MM.1S (cell line): ENCODE data around the gene TMC2.

Source experiments
- DNase-seq: peaks from one replicate; pipeline ENCODE4 v3.0.0-alpha.2; 2015
- H2AFZ ChIP-seq: fragments of 300-600 bp; sonication (generic); 2 replicates; pipeline ENCODE4 v1.6.0; 2016; ENCODE audit warnings: antibody characterized with exemption, low read length
- H3F3A ChIP-seq: fragments of 300-600 bp; sonication (generic); 2 replicates; pipeline ENCODE4 v1.6.1; 2016; ENCODE audit warnings: mild to moderate bottlenecking, antibody characterized with exemption, low read length, moderate library complexity, mixed read lengths; ENCODE audit not compliant: insufficient read depth
- H3K27ac ChIP-seq: fragments of 300-600 bp; sonication (generic); 2 replicates; pipeline ENCODE4 v1.5.1; 2016; ENCODE audit warnings: mild to moderate bottlenecking, low read length
- H3K27me3 ChIP-seq: fragments of 300-600 bp; sonication (generic); replicated peaks from 2 replicates; pipeline ENCODE4 v1.6.0; 2016; ENCODE audit warnings: low read length; ENCODE audit not compliant: insufficient read depth
- H3K36me3 ChIP-seq: fragments of 300-600 bp; sonication (generic); replicated peaks from 2 replicates; pipeline ENCODE4 v1.6.1; 2016; ENCODE audit warnings: mild to moderate bottlenecking, low read length, mixed read lengths; ENCODE audit not compliant: insufficient read depth
- H3K4me1 ChIP-seq: fragments of 300-600 bp; sonication (generic); 2 replicates; pipeline ENCODE4 v1.6.1; 2016; ENCODE audit warnings: low read length, mixed read lengths
- H3K4me2 ChIP-seq: fragments of 300-600 bp; sonication (generic); 2 replicates; pipeline ENCODE4 v1.6.0; 2016; ENCODE audit warnings: low read depth, low read length
- H3K4me3 ChIP-seq: fragments of 300-600 bp; sonication (generic); 2 replicates; pipeline ENCODE4 v1.5.1; 2016; ENCODE audit warnings: low read length, mixed read lengths
- H3K79me2 ChIP-seq: fragments of 300-600 bp; sonication (generic); 2 replicates; pipeline ENCODE4 v1.6.1; 2016; ENCODE audit warnings: mixed run types, low read length, mixed read lengths
- H3K9ac ChIP-seq: fragments of 300-600 bp; sonication (generic); 2 replicates; pipeline ENCODE4 v1.6.1; 2016; ENCODE audit warnings: low read length, mixed read lengths
- H3K9me2 ChIP-seq: fragments of 300-600 bp; sonication (generic); replicated peaks from 2 replicates; pipeline ENCODE4 v1.6.1; 2016; ENCODE audit warnings: mild to moderate bottlenecking, low read length, mixed read lengths; ENCODE audit not compliant: insufficient read depth
- H3K9me3 ChIP-seq: fragments of 300-600 bp; sonication (generic); replicated peaks from 2 replicates; pipeline ENCODE4 v1.6.1; 2016; ENCODE audit warnings: mild to moderate bottlenecking, low read length, mixed read lengths; ENCODE audit not compliant: insufficient read depth
- H4K20me1 ChIP-seq: fragments of 300-600 bp; sonication (generic); 2 replicates; pipeline ENCODE4 v1.6.1; 2016; ENCODE audit warnings: mild to moderate bottlenecking, low read length, moderate library complexity, mixed read lengths; ENCODE audit not compliant: insufficient read depth
- EZH2 ChIP-seq: fragments of 300-600 bp; sonication (generic); optimal IDR thresholded peaks from 2 replicates; pipeline ENCODE3; 2017; ENCODE audit warnings: low read depth, mild to moderate bottlenecking, antibody characterized with exemption, low read length, mixed read lengths
- EZH2phosphoT487 ChIP-seq: fragments of 300-600 bp; sonication (generic); IDR thresholded peaks from 2 replicates; pipeline ENCODE4 v1.6.1; 2018; ENCODE audit warnings: antibody characterized with exemption, low read length
- TF ChIP-seq, protein P1 (sequence below): fragments of 300-600 bp; sonication (generic); IDR thresholded peaks from 2 replicates; pipeline ENCODE4 v1.5.1; 2016; ENCODE audit warnings: antibody characterized with exemption, low read length, mixed read lengths

The TMC2 gene

DNA sequence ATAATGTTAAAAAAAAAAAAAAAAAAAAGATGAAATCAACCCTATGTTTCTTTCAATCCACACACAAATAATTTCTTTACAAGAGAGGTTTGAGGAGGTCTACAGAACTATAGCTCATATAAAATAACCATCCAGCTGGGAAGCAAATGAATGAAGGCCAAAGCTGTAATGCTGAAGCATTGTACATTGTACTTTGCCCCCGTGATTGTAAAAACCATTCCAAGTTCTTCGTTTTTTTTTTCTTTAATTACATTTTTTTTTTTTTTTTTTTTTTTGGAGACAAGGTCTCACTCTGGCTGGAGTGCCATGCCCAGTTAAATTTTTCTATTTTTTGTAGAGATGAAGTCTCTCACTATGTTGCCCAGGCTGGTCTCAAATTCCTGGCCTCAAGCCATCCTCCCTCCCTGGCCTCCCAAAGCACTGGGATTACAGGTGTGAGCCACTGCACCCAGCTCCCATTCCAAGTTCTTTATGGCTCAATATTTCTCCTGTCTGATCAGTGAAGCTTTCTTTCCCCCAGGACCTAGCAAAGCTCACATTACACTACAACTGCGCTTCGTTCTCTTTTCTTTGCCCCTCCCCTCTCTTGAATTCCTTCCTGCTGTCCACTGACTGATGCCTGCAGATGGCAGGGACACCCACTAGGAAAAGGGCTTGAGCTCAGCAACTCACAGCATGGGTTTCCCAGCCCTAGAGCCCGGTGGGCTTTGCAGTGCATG is 63.1 kb downstream of the TMC2 start:
- TF ChIP-seq EZH2: no peak
- no peak for TF ChIP-seq EZH2phosphoT487
- TF ChIP-seq, protein P1, sequence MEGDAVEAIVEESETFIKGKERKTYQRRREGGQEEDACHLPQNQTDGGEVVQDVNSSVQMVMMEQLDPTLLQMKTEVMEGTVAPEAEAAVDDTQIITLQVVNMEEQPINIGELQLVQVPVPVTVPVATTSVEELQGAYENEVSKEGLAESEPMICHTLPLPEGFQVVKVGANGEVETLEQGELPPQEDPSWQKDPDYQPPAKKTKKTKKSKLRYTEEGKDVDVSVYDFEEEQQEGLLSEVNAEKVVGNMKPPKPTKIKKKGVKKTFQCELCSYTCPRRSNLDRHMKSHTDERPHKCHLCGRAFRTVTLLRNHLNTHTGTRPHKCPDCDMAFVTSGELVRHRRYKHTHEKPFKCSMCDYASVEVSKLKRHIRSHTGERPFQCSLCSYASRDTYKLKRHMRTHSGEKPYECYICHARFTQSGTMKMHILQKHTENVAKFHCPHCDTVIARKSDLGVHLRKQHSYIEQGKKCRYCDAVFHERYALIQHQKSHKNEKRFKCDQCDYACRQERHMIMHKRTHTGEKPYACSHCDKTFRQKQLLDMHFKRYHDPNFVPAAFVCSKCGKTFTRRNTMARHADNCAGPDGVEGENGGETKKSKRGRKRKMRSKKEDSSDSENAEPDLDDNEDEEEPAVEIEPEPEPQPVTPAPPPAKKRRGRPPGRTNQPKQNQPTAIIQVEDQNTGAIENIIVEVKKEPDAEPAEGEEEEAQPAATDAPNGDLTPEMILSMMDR: no peak
- no peak overlapping the region for H3K4me3 ChIP-seq
- no peak overlapping the region for H3K9ac ChIP-seq
- H3K9me2 ChIP-seq: no peaks in the 10 kb centered on the region
- H3K9me3 ChIP-seq: no peaks in the 10 kb centered on the region
- no peak overlapping the region for H3K27ac ChIP-seq
- H3K4me2 ChIP-seq: no peak overlapping the region
- H3K36me3 ChIP-seq: no peaks in the 10 kb centered on the region
- no peaks in the 10 kb centered on the region for H3K79me2 ChIP-seq
- H4K20me1 ChIP-seq: no peaks in the 10 kb centered on the region
- H2AFZ ChIP-seq: no peak overlapping the region
- no peak for DNase-seq
- H3K4me1 ChIP-seq: no peaks in the 10 kb centered on the region
- H3F3A ChIP-seq: no peaks in the 10 kb centered on the region
- no peaks in the 10 kb centered on the region for H3K27me3 ChIP-seq

DNA sequence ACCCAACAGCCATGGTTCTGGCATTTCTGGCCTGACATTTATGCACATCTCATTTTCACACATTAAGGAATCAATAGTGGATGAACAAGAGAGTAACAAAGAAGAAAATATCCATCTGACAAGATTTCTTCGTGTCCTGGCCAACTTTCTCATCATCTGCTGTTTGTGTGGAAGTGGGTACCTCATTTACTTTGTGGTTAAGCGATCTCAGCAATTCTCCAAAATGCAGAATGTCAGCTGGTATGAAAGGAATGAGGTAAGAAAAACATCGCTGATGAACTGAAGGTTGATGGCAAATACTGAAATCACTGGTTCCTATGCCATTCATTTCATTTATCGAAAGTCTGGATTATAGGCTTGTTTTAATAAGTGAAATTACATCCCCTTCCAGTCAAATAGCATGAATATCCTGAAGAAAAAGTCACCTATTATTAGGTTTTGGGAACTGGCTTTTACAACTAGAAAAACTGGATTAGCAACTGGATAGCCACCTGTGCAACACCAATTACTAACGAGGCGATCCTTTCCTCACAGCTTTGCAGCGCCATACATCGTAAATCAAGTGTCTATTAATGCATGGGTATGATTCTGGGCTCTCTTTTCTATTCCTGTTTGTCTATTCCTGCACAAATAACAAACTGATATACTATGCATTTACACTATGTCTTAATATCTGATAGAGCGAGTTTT is 65.8 kb downstream of the TMC2 start:
- no peaks in the 10 kb centered on the region for H3K27me3 ChIP-seq
- H3K36me3 ChIP-seq: no peaks in the 10 kb centered on the region
- no peak overlapping the region for H2AFZ ChIP-seq
- DNase-seq: no peak
- H3K79me2 ChIP-seq: no peaks in the 10 kb centered on the region
- no peaks in the 10 kb centered on the region for H3F3A ChIP-seq
- H3K9me3 ChIP-seq: no peaks in the 10 kb centered on the region
- H3K9me2 ChIP-seq: no peaks in the 10 kb centered on the region
- H3K9ac ChIP-seq: no peak overlapping the region
- TF ChIP-seq EZH2phosphoT487 (no peak), EZH2 (no peak)
- H3K4me3 ChIP-seq: no peak overlapping the region
- H4K20me1 ChIP-seq: no peaks in the 10 kb centered on the region
- no peak overlapping the region for H3K27ac ChIP-seq
- no peaks in the 10 kb centered on the region for H3K4me1 ChIP-seq
- no peak overlapping the region for H3K4me2 ChIP-seq

DNA sequence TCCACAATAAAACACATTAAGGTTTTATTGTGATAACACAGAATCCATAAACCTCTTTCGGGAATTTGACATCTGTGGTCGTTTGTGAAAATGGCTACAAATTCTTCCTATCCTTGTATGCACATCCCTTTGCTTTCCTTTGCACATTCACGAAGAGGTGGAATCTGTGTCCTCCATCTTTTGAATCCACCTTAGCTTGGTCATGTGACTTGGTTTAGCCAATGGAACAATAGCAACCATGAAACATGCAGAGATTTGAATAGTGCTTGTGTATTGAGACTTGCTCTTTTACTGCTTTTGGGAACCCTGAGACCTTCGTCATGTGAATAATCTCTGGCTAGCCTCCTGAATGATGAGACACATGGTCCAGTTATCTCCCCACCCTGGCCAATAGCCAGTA is 66.4 kb downstream of the TMC2 start:
- H2AFZ ChIP-seq: no peak overlapping the region
- H3K27ac ChIP-seq: no peak overlapping the region
- no peaks in the 10 kb centered on the region for H3K36me3 ChIP-seq
- H3K9me3 ChIP-seq: no peaks in the 10 kb centered on the region
- H3K27me3 ChIP-seq: no peaks in the 10 kb centered on the region
- no peaks in the 10 kb centered on the region for H4K20me1 ChIP-seq
- no peak overlapping the region for H3K4me3 ChIP-seq
- H3K79me2 ChIP-seq: no peaks in the 10 kb centered on the region
- H3K4me1 ChIP-seq: no peaks in the 10 kb centered on the region
- no peaks in the 10 kb centered on the region for H3F3A ChIP-seq
- TF ChIP-seq EZH2phosphoT487 (no peak), EZH2 (no peak)
- TF ChIP-seq, protein P1: no peak
- H3K4me2 ChIP-seq: no peak overlapping the region
- H3K9ac ChIP-seq: no peak overlapping the region
- no peak for DNase-seq
- no peaks in the 10 kb centered on the region for H3K9me2 ChIP-seq
